Astrocyte (in vitro differentiated cells and primary cell): Measurements from ENCODE around the gene ZNF683. TPM values are rescaled to one million over a fixed set of nuclear protein-coding genes. Genes with fewer than 3 reads are reported as not detected.

Experiments used
- DNase-seq: peaks from one replicate; pipeline ENCODE4 v3.0.0-alpha.2; 2010; ENCODE audit warnings: low read depth
- FAIRE-seq: peaks from 2 replicates; lab custom pipeline; 2011; peaks lifted over from hg19 to GRCh38; lab: Jason Lieb, UNC
- H2AFZ ChIP-seq: 2 replicates; pipeline ENCODE4 v1.6.0; 2012; ENCODE audit warnings: low read depth, low read length, inconsistent platforms
- H3K27ac ChIP-seq: 2 replicates; pipeline ENCODE4 v1.5.1; 2011; ENCODE audit warnings: low read depth, low read length, inconsistent platforms
- H3K27me3 ChIP-seq: 2 replicates; pipeline ENCODE4 v1.6.0; 2011; ENCODE audit warnings: low read length, inconsistent platforms; ENCODE audit not compliant: insufficient read depth
- H3K36me3 ChIP-seq: 2 replicates; pipeline ENCODE4 v1.5.1; 2011; ENCODE audit warnings: low read length, inconsistent platforms; ENCODE audit not compliant: insufficient read depth
- H3K4me1 ChIP-seq: 2 replicates; pipeline ENCODE4 v1.5.1; 2011; ENCODE audit warnings: low read length, inconsistent platforms; ENCODE audit not compliant: insufficient read depth
- H3K4me2 ChIP-seq: 2 replicates; pipeline ENCODE4 v1.6.0; 2012; ENCODE audit warnings: low read length, inconsistent platforms
- H3K4me3 ChIP-seq: 2 replicates; pipeline ENCODE4 v1.5.1; 2011; ENCODE audit warnings: low read depth, mild to moderate bottlenecking, low read length, inconsistent platforms; ENCODE audit not compliant: insufficient read depth
- H3K79me2 ChIP-seq: 2 replicates; pipeline ENCODE4 v1.6.0; 2012; ENCODE audit warnings: mild to moderate bottlenecking, low read length, inconsistent platforms; ENCODE audit not compliant: insufficient read depth
- H3K9ac ChIP-seq: 2 replicates; pipeline ENCODE4 v1.6.0; 2012; ENCODE audit warnings: mild to moderate bottlenecking, low read length, inconsistent platforms
- H3K9me3 ChIP-seq: 2 replicates; pipeline ENCODE4 v1.5.1; 2012; ENCODE audit warnings: low read depth, mild to moderate bottlenecking, low read length, inconsistent platforms; ENCODE audit not compliant: insufficient read depth
- H4K20me1 ChIP-seq: 2 replicates; pipeline ENCODE4 v1.6.0; 2012; ENCODE audit warnings: low read length, inconsistent platforms; ENCODE audit not compliant: insufficient read depth
- H3K27ac Mint-ChIP-seq: one replicate; pipeline ENCODE4 v1.8.0; 2021; ENCODE audit warnings: mild to moderate bottlenecking, mixed read lengths; ENCODE audit not compliant: unreplicated experiment
- H3K27me3 Mint-ChIP-seq: one replicate; pipeline ENCODE4 v1.8.0; 2021; ENCODE audit warnings: low read depth, mixed read lengths; ENCODE audit not compliant: unreplicated experiment
- H3K36me3 Mint-ChIP-seq: one replicate; pipeline ENCODE4 v1.8.0; 2021; ENCODE audit warnings: low read depth, mixed read lengths; ENCODE audit not compliant: unreplicated experiment
- H3K4me1 Mint-ChIP-seq: one replicate; pipeline ENCODE4 v1.8.0; 2021; ENCODE audit warnings: low read depth, mixed read lengths; ENCODE audit not compliant: unreplicated experiment
- H3K4me3 Mint-ChIP-seq: one replicate; pipeline ENCODE4 v1.8.0; 2021; ENCODE audit warnings: mild to moderate bottlenecking, moderate library complexity, mixed read lengths; ENCODE audit not compliant: unreplicated experiment
- H3K9me3 Mint-ChIP-seq: one replicate; pipeline ENCODE4 v1.8.0; 2021; ENCODE audit warnings: mild to moderate bottlenecking, mixed read lengths; ENCODE audit not compliant: unreplicated experiment
- CTCF ChIP-seq: IDR thresholded peaks from 2 replicates; pipeline ENCODE4 v1.5.1; 2011; ENCODE audit warnings: low read depth, mild to moderate bottlenecking, inconsistent platforms, low read length, moderate library complexity; ENCODE audit not compliant: insufficient read depth
- EZH2 ChIP-seq: IDR thresholded peaks from 2 replicates; pipeline ENCODE4 v1.6.1; 2012; ENCODE audit warnings: mild to moderate bottlenecking, low read length, inconsistent platforms; ENCODE audit not compliant: insufficient read depth
- total RNA-seq: library from RNA; stranded (reverse); gene quantifications from 2 replicates; pipeline ENCODE4 v1.2.1, GENCODE V29; 2021

ZNF683 gene
- total RNA-seq, 1 donor from 2014 or later: not detected

DNA sequence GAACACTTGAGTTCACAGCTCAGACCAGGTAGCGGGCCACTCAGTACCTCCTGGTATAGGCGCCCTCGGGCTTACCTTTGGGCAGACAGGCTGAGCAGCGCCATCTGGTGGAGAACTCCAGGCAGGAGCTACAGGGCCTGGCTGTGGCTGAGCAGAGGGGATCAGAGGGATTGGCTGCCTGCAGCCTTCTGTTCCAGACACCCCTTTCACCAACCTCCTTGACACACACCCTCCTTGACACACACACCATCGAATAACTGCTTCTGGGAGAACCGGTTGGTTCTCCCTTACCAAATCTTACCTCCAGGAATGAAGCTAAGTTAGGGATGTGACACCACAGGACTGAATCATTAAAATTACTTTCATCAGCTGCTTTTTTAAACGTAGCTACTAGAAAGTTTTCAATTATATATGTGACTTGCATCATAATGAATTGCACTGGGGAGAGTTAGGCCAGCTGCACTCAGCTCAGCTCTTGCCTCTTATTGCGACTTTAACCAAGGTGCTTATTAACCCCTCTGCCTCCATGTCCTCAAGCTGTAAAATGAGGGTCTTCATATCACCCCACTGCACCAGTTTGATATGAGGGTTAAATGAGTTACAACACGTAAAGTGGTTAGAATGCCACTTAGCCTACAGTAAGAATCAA lies 44.7 kb upstream of the ZNF683 start:
- H3K9ac ChIP-seq: no peak overlapping the region
- H3K4me3 Mint-ChIP-seq: peak overlapping the region; percentile 30
- H3K27me3 Mint-ChIP-seq: no peaks in the 10 kb centered on the region
- H3K36me3 ChIP-seq: no peaks in the 10 kb centered on the region
- no peak overlapping the region for H3K4me2 ChIP-seq
- H3K36me3 Mint-ChIP-seq: peaks cover 2% of the 10 kb centered on the region
- peaks cover 36% of the 10 kb centered on the region for H3K27me3 ChIP-seq
- H3K9me3 ChIP-seq: no peaks in the 10 kb centered on the region
- peaks cover 4% of the 10 kb centered on the region for H3K4me1 ChIP-seq
- TF ChIP-seq CTCF (peak; percentile 76), EZH2 (no peak)
- no peaks in the 10 kb centered on the region for H4K20me1 ChIP-seq
- peak; percentile 31 for DNase-seq
- H3K79me2 ChIP-seq: no peaks in the 10 kb centered on the region
- FAIRE-seq: no peak
- H3K4me1 Mint-ChIP-seq: peaks cover 44% of the 10 kb centered on the region
- H3K9me3 Mint-ChIP-seq: no peaks in the 10 kb centered on the region
- no peak overlapping the region for H2AFZ ChIP-seq
- H3K27ac Mint-ChIP-seq: peak overlapping the region; percentile 64
- H3K27ac ChIP-seq: no peak overlapping the region
- H3K4me3 ChIP-seq: no peak overlapping the region

GRCh38 chr1:26413031-26413430 lies 40.5 kb upstream of the ZNF683 start:
- Mint-ChIP-seq H3K4me1 (peaks cover 47% of the 10 kb centered on the region), H3K4me3 (peak overlapping the region; percentile 89), H3K27ac (no peak overlapping the region), H3K36me3 (peaks cover 2% of the 10 kb centered on the region), H3K9me3 (no peaks in the 10 kb centered on the region), H3K27me3 (no peaks in the 10 kb centered on the region)
- FAIRE-seq (no peak), DNase-seq (no peak)
- Histone ChIP-seq H3K79me2 (no peaks in the 10 kb centered on the region), H2AFZ (no peak overlapping the region), H3K4me2 (no peak overlapping the region), H3K9ac (no peak overlapping the region), H3K27me3 (peaks cover 49% of the 10 kb centered on the region), H3K27ac (no peak overlapping the region), H3K36me3 (no peaks in the 10 kb centered on the region), H3K4me1 (no peaks in the 10 kb centered on the region), H3K4me3 (no peak overlapping the region), H4K20me1 (no peaks in the 10 kb centered on the region), H3K9me3 (no peaks in the 10 kb centered on the region)
- TF ChIP-seq CTCF (no peak), EZH2 (no peak)

- Histone ChIP-seq H3K27ac (no peak overlapping the region), H3K4me1 (no peaks in the 10 kb centered on the region), H3K4me3 (no peak overlapping the region), H3K9ac (no peak overlapping the region), H3K4me2 (no peak overlapping the region), H3K79me2 (no peaks in the 10 kb centered on the region), H2AFZ (no peak overlapping the region), H3K36me3 (no peaks in the 10 kb centered on the region), H3K9me3 (no peaks in the 10 kb centered on the region), H4K20me1 (no peaks in the 10 kb centered on the region), H3K27me3 (peaks cover 49% of the 10 kb centered on the region)
- Mint-ChIP-seq H3K4me1 (peaks cover 40% of the 10 kb centered on the region), H3K27ac (peak overlapping the region; percentile 77), H3K27me3 (no peaks in the 10 kb centered on the region), H3K36me3 (peaks cover 2% of the 10 kb centered on the region), H3K4me3 (peak overlapping the region; percentile 89), H3K9me3 (no peaks in the 10 kb centered on the region)
- TF ChIP-seq CTCF: no peak
- TF ChIP-seq EZH2: no peak
- DNase-seq (no peak), FAIRE-seq (no peak)
Observed at GRCh38 chr1:26412180-26412840, 39.8 kb upstream of the ZNF683 start.
